ENCODE measurements around the gene SLC16A8.
"Not testable (repeated sequence)": the region's sequence is repeated elsewhere in the genome, so short reads cannot be mapped to it uniquely, and the experiment has no call there.

The SLC16A8 gene

GRCh38 chr22:38124236-38124974 is 40.4 kb upstream of the SLC16A8 start:
- H3K4me3 ChIP-seq (ENCODE audit: low read depth, low read length): no peak overlapping the region
- no peak overlapping the region for H3K9ac ChIP-seq (ENCODE audit: low read length)
- H3K9me3 ChIP-seq (ENCODE audit: control insufficient read depth, insufficient read depth, low read depth, low read length): no peaks in the 10 kb centered on the region
- peaks cover 11% of the 10 kb centered on the region for H3K36me3 ChIP-seq (ENCODE audit: control insufficient read depth, insufficient read depth, low read length)
- H3K27ac ChIP-seq (ENCODE audit: low read depth, low read length): no peak overlapping the region
- H3K4me1 ChIP-seq (ENCODE audit: control insufficient read depth, insufficient read depth, low read length): peaks cover 6% of the 10 kb centered on the region; the same call in 1 of the 2 replicates
- no peaks in the 10 kb centered on the region for H3K27me3 ChIP-seq (ENCODE audit: control insufficient read depth, insufficient read depth, low read length)

- Histone ChIP-seq H3K27ac (ENCODE audit: low read depth, low read length) (no peak overlapping the region), H3K4me1 (ENCODE audit: control insufficient read depth, insufficient read depth, low read length) (peaks cover 6% of the 10 kb centered on the region; the same call in 1 of the 2 replicates)
Measured at GRCh38 chr22:38122616-38123015, 38.6 kb upstream of the SLC16A8 start.

GRCh38 chr22:38120359-38121110 is 36.6 kb upstream of the SLC16A8 start:
- Histone ChIP-seq H3K9ac (ENCODE audit: low read length) (no peak overlapping the region), H3K4me1 (ENCODE audit: control insufficient read depth, insufficient read depth, low read length) (peaks cover 6% of the 10 kb centered on the region; the same call in 1 of the 2 replicates), H3K4me3 (ENCODE audit: low read depth, low read length) (no peak overlapping the region), H3K27ac (ENCODE audit: low read depth, low read length) (no peak overlapping the region), H3K27me3 (ENCODE audit: control insufficient read depth, insufficient read depth, low read length) (no peaks in the 10 kb centered on the region), H3K36me3 (ENCODE audit: control insufficient read depth, insufficient read depth, low read length) (peaks cover 5% of the 10 kb centered on the region), H3K9me3 (ENCODE audit: control insufficient read depth, insufficient read depth, low read depth, low read length) (no peaks in the 10 kb centered on the region)

More at GRCh38 chr22:38122616-38123015, 38.6 kb upstream of the SLC16A8 start:
- H3K27me3 ChIP-seq (ENCODE audit: control insufficient read depth, insufficient read depth, low read length): no peaks in the 10 kb centered on the region
- peaks cover 5% of the 10 kb centered on the region for H3K36me3 ChIP-seq (ENCODE audit: control insufficient read depth, insufficient read depth, low read length)
- H3K9ac ChIP-seq (ENCODE audit: low read length): no peak overlapping the region
- no peak overlapping the region for H3K4me3 ChIP-seq (ENCODE audit: low read depth, low read length)
- H3K9me3 ChIP-seq (ENCODE audit: control insufficient read depth, insufficient read depth, low read depth, low read length): no peaks in the 10 kb centered on the region

DNA sequence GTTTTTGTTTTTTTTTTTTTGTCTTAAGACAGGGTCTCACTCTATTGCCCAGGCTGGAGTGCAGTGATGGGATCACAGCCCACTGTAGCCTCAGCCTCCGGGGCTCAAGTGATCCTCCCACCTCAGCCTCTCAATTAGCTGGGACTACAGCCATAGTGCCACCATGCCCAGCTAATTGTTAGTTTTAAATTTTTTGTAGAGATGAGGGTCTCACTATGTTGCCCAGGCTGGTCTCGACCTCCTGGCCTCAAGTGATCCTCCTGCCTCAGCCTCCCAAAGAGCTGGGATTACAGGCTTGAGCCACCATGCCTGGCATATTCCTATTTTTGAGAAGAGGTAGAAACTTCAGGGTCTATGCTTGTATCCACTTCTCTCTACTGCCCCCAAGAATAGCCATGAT is 34.8 kb upstream of the SLC16A8 start:
- H3K9me3 ChIP-seq (ENCODE audit: control insufficient read depth, insufficient read depth, low read depth, low read length); H3K9ac ChIP-seq (ENCODE audit: low read length); H3K4me3 ChIP-seq (ENCODE audit: low read depth, low read length); H3K4me1 ChIP-seq (ENCODE audit: control insufficient read depth, insufficient read depth, low read length); H3K27me3 ChIP-seq (ENCODE audit: control insufficient read depth, insufficient read depth, low read length); H3K36me3 ChIP-seq (ENCODE audit: control insufficient read depth, insufficient read depth, low read length); H3K27ac ChIP-seq (ENCODE audit: low read depth, low read length): not testable (repeated sequence)

GRCh38 chr22:38118182-38118581 is 34.2 kb upstream of the SLC16A8 start:
- no peak overlapping the region for H3K27ac ChIP-seq (ENCODE audit: low read depth, low read length)
- no peaks in the 10 kb centered on the region for H3K27me3 ChIP-seq (ENCODE audit: control insufficient read depth, insufficient read depth, low read length)
- H3K4me1 ChIP-seq (ENCODE audit: control insufficient read depth, insufficient read depth, low read length): peaks cover 8% of the 10 kb centered on the region
- H3K9ac ChIP-seq (ENCODE audit: low read length): no peak overlapping the region
- no peaks in the 10 kb centered on the region for H3K9me3 ChIP-seq (ENCODE audit: control insufficient read depth, insufficient read depth, low read depth, low read length)
- no peak overlapping the region for H3K4me3 ChIP-seq (ENCODE audit: low read depth, low read length)
- H3K36me3 ChIP-seq (ENCODE audit: control insufficient read depth, insufficient read depth, low read length): no peaks in the 10 kb centered on the region; the same call in 1 of the 2 replicates

DNA sequence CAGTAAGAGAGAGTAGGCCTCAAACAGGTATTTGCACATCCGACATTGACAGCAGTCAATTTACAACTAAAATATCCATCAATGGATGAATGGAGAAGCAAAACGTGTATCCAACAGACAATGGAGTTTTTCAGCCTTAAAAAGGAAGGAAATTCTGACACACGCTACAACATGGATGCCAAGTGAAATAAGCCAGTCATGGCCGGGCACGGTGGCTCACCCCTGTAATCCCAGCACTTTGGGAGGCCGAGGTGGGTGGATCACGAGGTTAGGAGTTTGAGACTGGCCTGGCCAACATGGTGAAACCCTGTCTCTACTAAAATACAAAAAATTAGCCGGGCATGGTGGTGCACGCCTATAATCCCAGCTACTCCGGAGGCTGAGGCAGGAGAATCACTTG is 33.6 kb upstream of the SLC16A8 start:
- H3K9ac ChIP-seq (ENCODE audit: low read length); H3K4me1 ChIP-seq (ENCODE audit: control insufficient read depth, insufficient read depth, low read length); H3K9me3 ChIP-seq (ENCODE audit: control insufficient read depth, insufficient read depth, low read depth, low read length); H3K27ac ChIP-seq (ENCODE audit: low read depth, low read length); H3K36me3 ChIP-seq (ENCODE audit: control insufficient read depth, insufficient read depth, low read length); H3K27me3 ChIP-seq (ENCODE audit: control insufficient read depth, insufficient read depth, low read length); H3K4me3 ChIP-seq (ENCODE audit: low read depth, low read length): not testable (repeated sequence)

DNA sequence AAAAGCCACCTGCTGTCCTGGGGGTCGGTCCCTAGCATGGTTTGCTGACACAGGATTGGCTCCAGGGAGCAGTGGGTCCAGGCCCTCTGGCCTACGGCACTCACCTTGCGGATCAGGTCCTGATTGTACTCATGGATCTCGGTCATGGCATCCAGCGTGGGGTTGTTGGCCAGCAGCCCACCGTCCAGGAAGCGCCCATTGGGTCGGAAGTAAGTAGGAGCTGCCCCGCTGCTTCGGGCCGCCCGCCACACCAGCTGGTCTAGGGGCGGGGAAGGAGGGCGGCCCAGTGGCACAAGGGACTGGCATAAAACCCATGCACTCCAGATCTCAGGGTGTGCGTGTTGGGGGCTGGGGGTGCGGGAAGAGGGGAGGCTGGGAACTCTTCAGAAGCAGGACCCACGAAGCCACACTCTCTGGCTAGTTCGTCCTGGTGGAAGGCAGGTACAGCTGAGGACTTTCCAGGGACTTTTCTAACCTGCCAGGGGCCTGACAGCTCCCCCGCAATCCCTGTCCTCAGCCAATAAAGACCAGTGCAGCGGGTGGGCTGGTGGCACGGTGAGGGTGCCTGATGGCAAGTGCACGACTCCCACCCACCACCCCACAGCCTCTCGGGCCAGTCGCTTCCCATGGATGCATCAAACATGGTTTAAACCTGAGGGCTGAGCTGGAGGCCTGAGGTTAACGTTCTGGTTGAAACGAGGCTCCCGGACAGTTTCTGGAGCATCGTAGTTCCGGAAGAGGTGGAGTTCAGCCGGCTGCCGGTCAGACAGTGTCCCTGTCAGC is 31.6 kb upstream of the SLC16A8 start:
- Histone ChIP-seq H3K9ac (ENCODE audit: low read length) (no peak overlapping the region), H3K4me1 (ENCODE audit: control insufficient read depth, insufficient read depth, low read length) (peaks cover 15% of the 10 kb centered on the region), H3K27me3 (ENCODE audit: control insufficient read depth, insufficient read depth, low read length) (no peaks in the 10 kb centered on the region), H3K36me3 (ENCODE audit: control insufficient read depth, insufficient read depth, low read length) (peaks cover 3% of the 10 kb centered on the region; the same call in 1 of the 2 replicates), H3K4me3 (ENCODE audit: low read depth, low read length) (no peak overlapping the region), H3K27ac (ENCODE audit: low read depth, low read length) (no peak overlapping the region), H3K9me3 (ENCODE audit: control insufficient read depth, insufficient read depth, low read depth, low read length) (no peaks in the 10 kb centered on the region)

DNA sequence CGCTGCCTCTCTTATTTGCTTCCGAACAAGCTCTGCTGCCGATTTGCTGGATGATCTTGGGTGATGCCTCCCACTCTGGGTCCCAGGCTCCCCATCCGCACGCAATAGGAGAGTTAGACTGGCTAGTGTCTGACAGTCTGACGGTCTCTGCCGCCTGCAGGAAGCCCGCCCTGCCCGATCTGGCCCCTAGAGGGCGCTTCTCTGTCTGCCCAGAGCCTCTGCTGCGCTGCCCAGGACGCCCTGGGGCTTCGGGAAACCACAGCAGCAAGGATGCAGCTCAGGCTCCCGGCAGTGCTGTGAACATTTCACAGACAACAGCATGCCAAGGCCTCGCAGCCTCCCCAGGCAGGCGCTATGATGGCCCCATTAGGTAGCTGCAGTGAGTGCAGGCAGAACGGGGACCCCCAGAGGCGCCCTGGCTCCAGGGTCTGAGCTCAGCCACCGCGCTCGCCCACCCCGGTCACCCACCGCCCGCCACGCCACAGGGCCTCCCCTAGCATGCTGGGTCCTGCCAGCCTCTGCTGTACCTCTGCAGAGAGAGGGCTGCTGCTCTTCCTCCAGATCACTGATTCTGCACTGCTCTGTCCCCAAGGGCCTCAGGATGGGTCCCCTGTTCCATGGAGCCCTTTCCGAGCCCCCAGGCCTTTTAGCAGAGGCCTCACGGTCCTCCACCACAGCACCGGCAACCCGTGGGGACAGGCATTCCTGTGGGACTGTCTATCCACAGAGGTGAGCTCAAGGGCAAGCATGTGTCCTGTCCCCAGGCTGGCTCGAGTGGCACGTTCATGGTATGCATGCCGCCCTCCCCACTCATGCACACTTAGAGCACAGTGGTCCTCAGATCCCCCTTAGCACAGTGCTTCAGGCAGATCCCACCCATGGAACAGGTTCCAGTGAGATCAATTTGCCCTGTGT is 30.8 kb upstream of the SLC16A8 start:
- peaks cover 3% of the 10 kb centered on the region; the same call in 1 of the 2 replicates for H3K36me3 ChIP-seq (ENCODE audit: control insufficient read depth, insufficient read depth, low read length)
- H3K4me3 ChIP-seq (ENCODE audit: low read depth, low read length): no peak overlapping the region
- H3K9ac ChIP-seq (ENCODE audit: low read length): no peak overlapping the region
- no peaks in the 10 kb centered on the region for H3K9me3 ChIP-seq (ENCODE audit: control insufficient read depth, insufficient read depth, low read depth, low read length)
- H3K4me1 ChIP-seq (ENCODE audit: control insufficient read depth, insufficient read depth, low read length): peaks cover 12% of the 10 kb centered on the region; the same call in 1 of the 2 replicates
- H3K27ac ChIP-seq (ENCODE audit: low read depth, low read length): no peak overlapping the region
- peaks cover 2% of the 10 kb centered on the region for H3K27me3 ChIP-seq (ENCODE audit: control insufficient read depth, insufficient read depth, low read length)

DNA sequence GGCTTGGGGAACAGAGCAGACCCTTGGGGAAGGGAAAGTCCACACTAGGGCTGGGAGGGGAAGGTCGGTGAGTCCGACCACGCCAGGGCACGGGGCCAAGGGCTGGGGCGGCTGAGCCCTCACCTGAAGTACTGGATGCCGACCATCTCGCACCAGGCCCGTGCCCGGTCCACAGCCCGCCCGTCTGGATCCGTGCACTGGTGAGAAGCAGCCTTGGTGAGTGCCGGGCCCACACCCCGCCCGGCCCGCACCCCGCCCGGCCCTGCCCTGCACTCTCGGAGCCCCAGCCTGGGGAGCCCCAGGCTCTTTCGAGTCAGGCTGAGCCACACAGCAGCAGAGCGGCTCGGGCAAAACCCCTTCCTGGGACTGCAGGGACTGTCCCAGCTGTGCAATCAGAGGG is 28.4 kb upstream of the SLC16A8 start:
- Histone ChIP-seq H3K4me1 (ENCODE audit: control insufficient read depth, insufficient read depth, low read length) (peaks cover 12% of the 10 kb centered on the region; the same call in 1 of the 2 replicates), H3K27me3 (ENCODE audit: control insufficient read depth, insufficient read depth, low read length) (peaks cover 4% of the 10 kb centered on the region), H3K4me3 (ENCODE audit: low read depth, low read length) (no peak overlapping the region), H3K9me3 (ENCODE audit: control insufficient read depth, insufficient read depth, low read depth, low read length) (no peaks in the 10 kb centered on the region), H3K9ac (ENCODE audit: low read length) (no peak overlapping the region), H3K36me3 (ENCODE audit: control insufficient read depth, insufficient read depth, low read length) (peaks cover 3% of the 10 kb centered on the region; the same call in 1 of the 2 replicates), H3K27ac (ENCODE audit: low read depth, low read length) (no peak overlapping the region)

GRCh38 chr22:38111925-38112355 is 28.0 kb upstream of the SLC16A8 start:
- H3K9ac ChIP-seq (ENCODE audit: low read length): no peak overlapping the region
- peaks cover 12% of the 10 kb centered on the region; the same call in 1 of the 2 replicates for H3K4me1 ChIP-seq (ENCODE audit: control insufficient read depth, insufficient read depth, low read length)
- H3K27me3 ChIP-seq (ENCODE audit: control insufficient read depth, insufficient read depth, low read length): peaks cover 4% of the 10 kb centered on the region
- no peak overlapping the region for H3K27ac ChIP-seq (ENCODE audit: low read depth, low read length)
- H3K9me3 ChIP-seq (ENCODE audit: control insufficient read depth, insufficient read depth, low read depth, low read length): no peaks in the 10 kb centered on the region
- peaks cover 3% of the 10 kb centered on the region; the same call in 1 of the 2 replicates for H3K36me3 ChIP-seq (ENCODE audit: control insufficient read depth, insufficient read depth, low read length)
- no peak overlapping the region for H3K4me3 ChIP-seq (ENCODE audit: low read depth, low read length)
